Lower lobe of right lung (tissue), 2 donors: ENCODE measurements around the gene POPDC2. TPM values are rescaled to one million over a fixed set of nuclear protein-coding genes. Genes with fewer than 3 reads are reported as not detected.

ENCODE experiments used
- ATAC-seq, 2 donors: fragments of 200-7000 bp; cut with Tn5 transposase; one replicate each; pipeline ENCODE4 v1.9.1; 2020 to 2022; ENCODE audit warnings: mild to moderate bottlenecking in 2 of 2, moderate library complexity in 2 of 2
- DNase-seq: peaks from one replicate; pipeline ENCODE4 v3.0.0-alpha.2; 2020
- H3K27ac ChIP-seq: fragments of 200-600 bp; one replicate; pipeline ENCODE4 v1.8.0; 2022
- H3K27me3 ChIP-seq: fragments of 200-600 bp; one replicate; pipeline ENCODE4 v1.8.0; 2022; ENCODE audit warnings: low read depth
- H3K36me3 ChIP-seq: fragments of 200-600 bp; one replicate; pipeline ENCODE4 v1.8.0; 2022; ENCODE audit warnings: mild to moderate bottlenecking
- H3K4me1 ChIP-seq: fragments of 200-600 bp; one replicate; pipeline ENCODE4 v1.8.0; 2022
- H3K4me3 ChIP-seq: fragments of 200-600 bp; one replicate; pipeline ENCODE4 v1.8.0; 2022; ENCODE audit warnings: mild to moderate bottlenecking
- H3K9me3 ChIP-seq: fragments of 200-600 bp; one replicate; pipeline ENCODE4 v1.8.0; 2022
- CTCF ChIP-seq: fragments of 200-600 bp; IDR thresholded peaks from one replicate; pipeline ENCODE4 v1.8.0; 2022; ENCODE audit warnings: antibody characterized with exemption, mild to moderate bottlenecking
- intact Hi-C: fragments of 100-400 bp; cut with DNase I; formaldehyde crosslinking; loops from one replicate; pipeline ENCODE4 v1.11.0; 2022
- total RNA-seq: library from RNA; stranded (reverse); fragmentation: NEBNext Ultra II Directional; extraction: Animal tissue kit (Norgen Biotek cat#: 25700); gene quantifications from one replicate; pipeline ENCODE4 v1.2.1, GENCODE V29; 2021
- donor health status: DM: no; HTN: yes; CAD: no; lungs with severe emphysema.

Gene POPDC2
- total RNA-seq, 1 donor from 2014 or later: 1.5 TPM

DNA sequence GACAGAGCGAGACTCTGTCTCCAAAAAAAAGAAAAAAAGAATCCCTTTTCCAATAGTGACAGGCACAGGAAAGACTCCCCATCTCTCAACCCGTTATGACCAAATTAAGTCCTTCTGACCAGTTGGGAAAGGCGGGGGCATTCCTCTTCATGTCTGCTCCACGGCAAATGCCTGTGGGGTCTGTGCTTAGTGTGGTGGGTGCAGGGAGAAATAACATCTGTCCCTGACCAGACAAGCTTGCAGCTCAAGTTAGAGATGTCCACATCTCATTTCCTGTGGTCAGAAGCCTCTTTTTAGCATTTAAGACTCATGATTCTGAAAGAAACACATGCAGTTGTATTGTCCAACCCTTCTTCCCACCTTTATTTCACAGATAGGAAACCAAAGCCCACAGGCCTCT is 46.5 kb downstream of the POPDC2 start:
- H3K27ac ChIP-seq: no peak overlapping the region
- no peak overlapping the region for H3K4me3 ChIP-seq
- no peaks in the 10 kb centered on the region for H3K27me3 ChIP-seq
- TF ChIP-seq CTCF: no peak
- no peak for DNase-seq
- intact Hi-C loops: no loop called here
- H3K36me3 ChIP-seq: no peaks in the 10 kb centered on the region
- no peaks in the 10 kb centered on the region for H3K9me3 ChIP-seq
- H3K4me1 ChIP-seq: no peaks in the 10 kb centered on the region
- ATAC-seq: no peak

DNA sequence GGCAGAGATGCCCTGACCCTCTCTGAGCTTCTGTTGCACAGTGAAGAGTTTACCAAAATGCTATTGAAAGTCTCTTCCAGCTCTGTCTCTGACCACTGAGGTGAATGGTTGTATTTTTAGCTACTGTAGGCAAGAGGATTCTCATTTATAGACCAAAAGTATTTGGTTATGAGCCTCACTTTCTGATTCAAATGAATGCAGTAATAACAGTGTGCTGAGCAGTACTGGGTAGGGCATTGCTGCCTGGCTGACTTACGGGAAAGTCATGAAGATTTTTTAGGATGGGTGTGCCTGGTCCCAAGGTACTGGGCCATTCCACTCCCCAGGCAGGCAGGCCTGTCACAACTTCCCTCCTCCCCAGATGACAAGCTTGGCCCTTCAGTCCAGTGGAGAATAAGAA is 47.2 kb downstream of the POPDC2 start:
- H3K27ac ChIP-seq: no peak overlapping the region
- TF ChIP-seq CTCF: no peak
- H3K36me3 ChIP-seq: no peaks in the 10 kb centered on the region
- H3K9me3 ChIP-seq: no peaks in the 10 kb centered on the region
- ATAC-seq (no peak), DNase-seq (no peak)
- no peaks in the 10 kb centered on the region for H3K27me3 ChIP-seq
- intact Hi-C loops: no loop called here
- H3K4me1 ChIP-seq: no peaks in the 10 kb centered on the region
- H3K4me3 ChIP-seq: no peak overlapping the region

DNA sequence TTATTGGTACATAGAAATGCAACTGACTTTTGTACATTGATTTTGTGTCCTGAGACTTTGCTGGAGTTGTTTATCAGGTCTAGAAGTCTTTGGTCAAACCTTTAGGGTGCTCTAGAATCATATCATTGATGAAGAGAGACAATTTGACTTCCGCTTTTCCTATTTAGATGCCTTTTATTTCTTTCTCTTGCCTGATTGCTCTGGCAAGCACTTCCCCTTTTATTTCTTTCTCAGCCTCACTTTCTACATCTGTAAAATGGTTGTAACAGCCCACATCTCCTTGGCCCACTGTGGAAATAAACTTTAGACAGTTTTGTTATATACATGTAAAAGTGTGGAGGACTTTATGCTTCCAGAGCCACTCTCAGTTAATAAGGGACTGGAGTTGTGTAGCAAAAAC is 48.7 kb downstream of the POPDC2 start:
- intact Hi-C loops: no loop called here

DNA sequence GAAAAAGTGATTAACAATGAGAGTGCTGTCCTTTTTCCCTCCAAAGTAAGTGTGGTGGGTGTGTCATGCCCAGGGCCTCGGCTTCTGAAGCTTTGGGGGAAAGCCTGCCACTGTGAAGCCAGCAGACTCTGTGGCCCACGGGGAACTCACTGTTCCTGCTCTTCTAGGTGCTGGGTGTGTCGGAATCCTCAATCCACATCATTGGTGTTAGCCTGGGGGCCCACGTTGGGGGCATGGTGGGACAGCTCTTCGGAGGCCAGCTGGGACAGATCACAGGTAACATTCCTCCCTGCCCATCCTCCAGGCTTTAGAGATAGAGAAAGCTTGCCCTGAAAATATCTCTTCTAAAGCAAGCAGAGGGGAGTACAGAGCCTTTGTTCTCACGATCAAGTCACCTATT is 51.1 kb downstream of the POPDC2 start:
- DNase-seq: no peak
- no peaks in the 10 kb centered on the region for H3K27me3 ChIP-seq
- no peak for TF ChIP-seq CTCF
- H3K4me3 ChIP-seq: no peak overlapping the region
- H3K4me1 ChIP-seq: no peaks in the 10 kb centered on the region
- no peak for ATAC-seq
- intact Hi-C loops: no loop called here
- no peaks in the 10 kb centered on the region for H3K36me3 ChIP-seq
- H3K9me3 ChIP-seq: no peaks in the 10 kb centered on the region
- no peak overlapping the region for H3K27ac ChIP-seq

More for the DNA sequence above, 48.7 kb downstream of the POPDC2 start:
- Histone ChIP-seq H3K27me3 (no peaks in the 10 kb centered on the region), H3K4me3 (no peak overlapping the region), H3K27ac (no peak overlapping the region), H3K4me1 (no peaks in the 10 kb centered on the region), H3K36me3 (no peaks in the 10 kb centered on the region), H3K9me3 (no peaks in the 10 kb centered on the region)
- DNase-seq (no peak), ATAC-seq (no peak)
- no peak for TF ChIP-seq CTCF

GRCh38 chr3:119608405-119609000 is 51.9 kb downstream of the POPDC2 start:
- Histone ChIP-seq H3K27ac (no peak overlapping the region), H3K4me3 (no peak overlapping the region), H3K9me3 (no peaks in the 10 kb centered on the region), H3K36me3 (no peaks in the 10 kb centered on the region), H3K4me1 (peaks cover 5% of the 10 kb centered on the region), H3K27me3 (no peaks in the 10 kb centered on the region)
- no peak for ATAC-seq
- intact Hi-C loops: no loop called here
- no peak for TF ChIP-seq CTCF
- no peak for DNase-seq

- H3K4me3 ChIP-seq: no peak overlapping the region
- no peaks in the 10 kb centered on the region for H3K36me3 ChIP-seq
- TF ChIP-seq CTCF: no peak
- H3K27me3 ChIP-seq: no peaks in the 10 kb centered on the region
- no peaks in the 10 kb centered on the region for H3K9me3 ChIP-seq
- intact Hi-C loops: no loop called here
- no peak overlapping the region for H3K27ac ChIP-seq
- H3K4me1 ChIP-seq: peaks cover 24% of the 10 kb centered on the region
- no peak for ATAC-seq
- DNase-seq: no peak
Observed at GRCh38 chr3:119604878-119605277, 55.5 kb downstream of the POPDC2 start.
